IPS-18c (cell line): ENCODE measurements around the gene CNNM1.

Experiments
- H3K4me3 ChIP-seq: 2 replicates; pipeline ENCODE4 v1.7.0; 2013; ENCODE audit warnings: low read depth, mild to moderate bottlenecking, low read length, moderate library complexity; ENCODE audit not compliant: insufficient read depth
- H3K9me3 ChIP-seq: one replicate; pipeline ENCODE4 v1.6.1; 2013; ENCODE audit warnings: mild to moderate bottlenecking, low read length, moderate library complexity; ENCODE audit not compliant: control insufficient read depth, insufficient read depth

The CNNM1 gene

GRCh38 chr10:99329554-99330346, 594 bp downstream of the CNNM1 start:
- peak overlapping the region; percentile 59 for H3K4me3 ChIP-seq
- H3K9me3 ChIP-seq: no peaks in the 10 kb centered on the region

GRCh38 chr10:99330347-99330924, 1.3 kb downstream of the CNNM1 start:
- Histone ChIP-seq H3K9me3 (no peaks in the 10 kb centered on the region), H3K4me3 (peak overlapping the region; percentile 59; the same call in 1 of the 2 replicates)

- Histone ChIP-seq H3K4me3 (no peak overlapping the region), H3K9me3 (no peaks in the 10 kb centered on the region)
Measured at GRCh38 chr10:99331207-99331803, 2.1 kb downstream of the CNNM1 start.

- H3K4me3 ChIP-seq: no peak overlapping the region
Measured at GRCh38 chr10:99337311-99337811, 8.2 kb downstream of the CNNM1 start.

GRCh38 chr10:99337901-99338300, 8.7 kb downstream of the CNNM1 start:
- H3K4me3 ChIP-seq: no peak overlapping the region
- H3K9me3 ChIP-seq: peaks cover 2% of the 10 kb centered on the region

More at GRCh38 chr10:99337311-99337811, 8.2 kb downstream of the CNNM1 start:
- peaks cover 2% of the 10 kb centered on the region for H3K9me3 ChIP-seq

GRCh38 chr10:99339077-99339476, 9.9 kb downstream of the CNNM1 start:
- no peak overlapping the region for H3K4me3 ChIP-seq
- H3K9me3 ChIP-seq: peaks cover 2% of the 10 kb centered on the region

GRCh38 chr10:99339563-99340047, 10.4 kb downstream of the CNNM1 start:
- peaks cover 2% of the 10 kb centered on the region for H3K9me3 ChIP-seq
- H3K4me3 ChIP-seq: no peak overlapping the region

GRCh38 chr10:99340650-99341049, 11.5 kb downstream of the CNNM1 start:
- H3K4me3 ChIP-seq: no peak overlapping the region
- peaks cover 2% of the 10 kb centered on the region for H3K9me3 ChIP-seq

GRCh38 chr10:99341248-99341647, 12.1 kb downstream of the CNNM1 start:
- Histone ChIP-seq H3K4me3 (no peak overlapping the region), H3K9me3 (peaks cover 2% of the 10 kb centered on the region)

- H3K4me3 ChIP-seq: no peak overlapping the region
- H3K9me3 ChIP-seq: peaks cover 2% of the 10 kb centered on the region
Measured at GRCh38 chr10:99341860-99342490, 12.8 kb downstream of the CNNM1 start.

GRCh38 chr10:99343262-99343661, 14.1 kb downstream of the CNNM1 start:
- H3K9me3 ChIP-seq: peaks cover 2% of the 10 kb centered on the region
- H3K4me3 ChIP-seq: no peak overlapping the region

- no peak overlapping the region for H3K4me3 ChIP-seq
Measured at GRCh38 chr10:99344715-99345114, 15.6 kb downstream of the CNNM1 start.

GRCh38 chr10:99345350-99345749, 16.2 kb downstream of the CNNM1 start:
- no peak overlapping the region for H3K4me3 ChIP-seq
- H3K9me3 ChIP-seq: peaks cover 2% of the 10 kb centered on the region

More at GRCh38 chr10:99344715-99345114, 15.6 kb downstream of the CNNM1 start:
- peaks cover 2% of the 10 kb centered on the region for H3K9me3 ChIP-seq

- peaks cover 2% of the 10 kb centered on the region for H3K9me3 ChIP-seq
Measured at GRCh38 chr10:99346247-99346646, 17.1 kb downstream of the CNNM1 start.

GRCh38 chr10:99347672-99348071, 18.5 kb downstream of the CNNM1 start:
- H3K4me3 ChIP-seq: no peak overlapping the region
- no peaks in the 10 kb centered on the region for H3K9me3 ChIP-seq

More at GRCh38 chr10:99346247-99346646, 17.1 kb downstream of the CNNM1 start:
- H3K4me3 ChIP-seq: no peak overlapping the region

GRCh38 chr10:99353182-99353581, 24.0 kb downstream of the CNNM1 start:
- Histone ChIP-seq H3K9me3 (no peaks in the 10 kb centered on the region), H3K4me3 (no peak overlapping the region)

- H3K4me3 ChIP-seq: no peak overlapping the region
- no peaks in the 10 kb centered on the region for H3K9me3 ChIP-seq
Measured at GRCh38 chr10:99357691-99358090, 28.5 kb downstream of the CNNM1 start.
